K562 (cell line): ENCODE data around the gene DDHD1. TPM values are rescaled to one million over a fixed set of nuclear protein-coding genes. Genes with fewer than 3 reads are reported as not detected.
A peak's percentile ranks its signal among the peaks of the same experiment; 100 is the strongest.

Experiments
- CGGBP1 ChIP-seq: fragments of 250-450 bp; sonication (Bioruptor Pico); IDR thresholded peaks from 2 replicates; pipeline ENCODE4 v1.9.0; 2021; ENCODE audit warnings: mild to moderate bottlenecking
- CREB1 ChIP-seq, 2 experiments: sonication (generic) in 1 of 2; formaldehyde crosslinking in 1 of 2; IDR thresholded peaks; 2 replicates each; pipeline versions ENCODE4 v1.6.1 to v1.8.0; 2012 to 2022; ENCODE audit warnings: inconsistent platforms in 1 of 2, mild to moderate bottlenecking in 1 of 2, missing genetic modification reagents in 1 of 2, moderate library complexity in 1 of 2
- GATA2 ChIP-seq: sonication (generic); formaldehyde crosslinking; IDR thresholded peaks from 2 replicates; pipeline ENCODE4 v1.4.0; 2020; ENCODE audit warnings: mild to moderate bottlenecking, missing genetic modification reagents
- HDAC2 ChIP-seq: fragments of 450-650 bp; IDR thresholded peaks from 2 replicates; pipeline ENCODE4 v1.6.1; 2016; ENCODE audit warnings: mild to moderate bottlenecking
- MAFG ChIP-seq: fragments of 450-650 bp; conservative IDR thresholded peaks from 2 replicates; pipeline ENCODE4 v1.6.1; 2016; ENCODE audit warnings: missing genetic modification characterization, missing compliant biosample characterization
- MCM5 ChIP-seq: fragments of 450-650 bp; IDR thresholded peaks from 2 replicates; pipeline ENCODE4 v1.6.1; 2016; ENCODE audit warnings: low read depth
- NCOA4 ChIP-seq: fragments of 450-650 bp; IDR thresholded peaks from 2 replicates; pipeline ENCODE4 v1.6.1; 2018; ENCODE audit warnings: mild to moderate bottlenecking; ENCODE audit not compliant: partially characterized antibody
- PKNOX1 ChIP-seq: fragments of 450-650 bp; IDR thresholded peaks from 2 replicates; pipeline ENCODE4 v1.6.1; 2016
- POLR2H ChIP-seq: IDR thresholded peaks from 2 replicates; pipeline ENCODE4 v1.6.1; 2016; ENCODE audit warnings: missing genetic modification characterization, low read depth, mild to moderate bottlenecking, control low read depth, missing compliant biosample characterization, moderate library complexity
- PYGO2 ChIP-seq: fragments of 450-650 bp; IDR thresholded peaks from 2 replicates; pipeline ENCODE4 v1.6.1; 2016; ENCODE audit warnings: mild to moderate bottlenecking, missing genetic modification characterization, moderate library complexity, missing compliant biosample characterization
- TOE1 ChIP-seq, 2 experiments: fragments of 450-650 bp in 1 of 2; sonication (generic) in 1 of 2; formaldehyde crosslinking in 1 of 2; IDR thresholded peaks; 2 replicates each; pipeline versions ENCODE4 v1.7.1 to v1.8.0; 2016 to 2022; ENCODE audit warnings: borderline replicate concordance in 2 of 2, mild to moderate bottlenecking in 2 of 2, antibody characterized with exemption in 1 of 2, inconsistent platforms in 1 of 2, low read depth in 1 of 2, missing genetic modification reagents in 1 of 2, moderate library complexity in 1 of 2
- XRCC5 ChIP-seq: fragments of 200-400 bp; formaldehyde crosslinking; IDR thresholded peaks from 2 replicates; pipeline ENCODE4 v1.6.1; 2017; ENCODE audit warnings: low read depth, mild to moderate bottlenecking, low read length
- ZNF511 ChIP-seq: sonication (generic); formaldehyde crosslinking; IDR thresholded peaks from 2 replicates; pipeline ENCODE4 v1.8.0; 2022; ENCODE audit warnings: mild to moderate bottlenecking, missing genetic modification reagents
- polyA plus RNA-seq, 8 experiments: library from polyadenylated mRNA; depleted of rRNA in 4 of 8; stranded (reverse) in 5 of 8; unstranded in 3 of 8; fragments of >200 nt; fragmentation: Nextera tagmentation in 2 of 8; fragmentation: Illumina TruSeq in 1 of 8; extraction: Ambion mirVana in 2 of 8; extraction: Trizol in 1 of 8; gene quantifications; 2 replicates each; pipeline versions ENCODE4 v1.2.1 to v1.2.3, GENCODE V29; 2011 to 2014; ENCODE audit warnings: inconsistent platforms in 1 of 8, missing spikeins in 1 of 8
- total RNA-seq, 7 experiments: library from RNA; depleted of rRNA in 6 of 7; stranded (reverse); fragments of >200 nt in 6 of 7; fragmentation: Illumina TruSeq in 2 of 7; extraction: Trizol in 2 of 7; gene quantifications; 2 replicates each; pipeline versions ENCODE4 v1.2.1 to v1.2.3, GENCODE V29; 2011 to 2021; ENCODE audit warnings: low replicate concordance in 1 of 7
- TF ChIP-seq, protein P1 (sequence below), 2 experiments: fragments of 150-350 bp in 1 of 2; IDR thresholded peaks; 2 replicates each; pipeline ENCODE4 v1.6.1; 2012 to 2016; ENCODE audit warnings: low read depth in 2 of 2, low read length in 2 of 2, mild to moderate bottlenecking in 1 of 2, moderate library complexity in 1 of 2
- TF ChIP-seq, protein P2 (sequence below): fragments of 250-450 bp; sonication (Bioruptor Pico); IDR thresholded peaks from 2 replicates; pipeline ENCODE4 v1.4.0; 2020; ENCODE audit warnings: mild to moderate bottlenecking, moderate library complexity

The DDHD1 gene
- total and polyA plus RNA-seq, 9 of the 15 experiments (the other 6 are each of a cell fraction or from before 2014, with no cell fraction given), result 1.2 to 12.3 (median 5.0) TPM

DNA sequence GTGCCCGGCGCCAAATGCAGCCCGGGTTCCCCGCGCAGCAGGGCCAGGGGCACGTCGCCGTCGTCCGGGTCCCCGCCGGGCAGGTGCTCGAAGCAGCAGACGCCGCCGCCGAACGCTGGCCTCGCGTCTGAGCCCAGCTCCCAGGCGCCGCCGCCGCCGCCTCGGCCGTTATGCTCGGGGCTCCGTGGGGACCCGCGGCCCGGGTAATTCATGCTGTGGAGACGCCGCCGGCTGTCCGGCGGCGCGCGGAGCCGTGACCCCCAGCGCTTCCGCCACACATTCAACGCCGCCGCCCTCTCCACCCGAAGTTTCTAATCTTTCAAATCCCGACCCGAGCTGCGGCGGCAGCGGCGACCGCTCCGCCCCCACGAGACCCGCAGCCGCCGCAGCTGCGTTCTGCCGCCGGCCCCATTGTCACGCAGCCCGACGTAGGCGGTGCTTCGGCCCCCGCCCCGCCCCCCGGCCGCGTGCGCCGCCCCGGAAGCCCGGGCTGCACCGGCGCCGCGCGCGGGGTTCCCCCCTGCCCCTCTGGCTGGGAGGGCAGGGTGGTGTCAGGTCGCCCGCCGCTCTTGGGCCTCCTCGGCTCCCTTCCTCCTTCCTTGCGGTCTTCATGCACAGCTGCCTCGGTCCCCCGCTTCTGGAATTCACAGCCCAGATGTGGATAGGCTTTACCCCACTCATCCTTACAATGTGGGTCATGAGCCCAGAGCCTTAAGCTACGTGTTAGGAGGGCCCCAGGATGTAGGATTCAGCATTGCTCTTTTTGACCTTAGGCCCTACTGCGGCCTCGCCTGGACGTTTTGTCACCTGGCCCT lies at the start of gene DDHD1 (continued):
- TF ChIP-seq TOE1 (IDR thresholded peaks at IDR 0.05; ENCODE audit: borderline replicate concordance) (no peak), TOE1 (CRISPR knock-in tag; IDR thresholded peaks at IDR 0.05; ENCODE audit: borderline replicate concordance, low read depth) (no peak), MAFG (tag) (no peak), PYGO2 (tag) (no peak), CREB1 (IDR thresholded peaks at IDR 0.05) (peak; percentile 36; the same call in 1 of the 2 replicates), CREB1 (CRISPR knock-in tag; IDR thresholded peaks at IDR 0.05) (no peak), PKNOX1 (no peak), HDAC2 (no peak), ZNF511 (no peak), MCM5 (no peak), GATA2 (CRISPR knock-in tag) (no peak), POLR2H (peak; percentile 48; the same call in 1 of the 2 replicates), CGGBP1 (CRISPR knock-in tag) (0 out of 2 replicates have a peak, but pooled peaks have one; percentile 50), NCOA4 (no peak), XRCC5 (no peak)
- TF ChIP-seq, protein P1, sequence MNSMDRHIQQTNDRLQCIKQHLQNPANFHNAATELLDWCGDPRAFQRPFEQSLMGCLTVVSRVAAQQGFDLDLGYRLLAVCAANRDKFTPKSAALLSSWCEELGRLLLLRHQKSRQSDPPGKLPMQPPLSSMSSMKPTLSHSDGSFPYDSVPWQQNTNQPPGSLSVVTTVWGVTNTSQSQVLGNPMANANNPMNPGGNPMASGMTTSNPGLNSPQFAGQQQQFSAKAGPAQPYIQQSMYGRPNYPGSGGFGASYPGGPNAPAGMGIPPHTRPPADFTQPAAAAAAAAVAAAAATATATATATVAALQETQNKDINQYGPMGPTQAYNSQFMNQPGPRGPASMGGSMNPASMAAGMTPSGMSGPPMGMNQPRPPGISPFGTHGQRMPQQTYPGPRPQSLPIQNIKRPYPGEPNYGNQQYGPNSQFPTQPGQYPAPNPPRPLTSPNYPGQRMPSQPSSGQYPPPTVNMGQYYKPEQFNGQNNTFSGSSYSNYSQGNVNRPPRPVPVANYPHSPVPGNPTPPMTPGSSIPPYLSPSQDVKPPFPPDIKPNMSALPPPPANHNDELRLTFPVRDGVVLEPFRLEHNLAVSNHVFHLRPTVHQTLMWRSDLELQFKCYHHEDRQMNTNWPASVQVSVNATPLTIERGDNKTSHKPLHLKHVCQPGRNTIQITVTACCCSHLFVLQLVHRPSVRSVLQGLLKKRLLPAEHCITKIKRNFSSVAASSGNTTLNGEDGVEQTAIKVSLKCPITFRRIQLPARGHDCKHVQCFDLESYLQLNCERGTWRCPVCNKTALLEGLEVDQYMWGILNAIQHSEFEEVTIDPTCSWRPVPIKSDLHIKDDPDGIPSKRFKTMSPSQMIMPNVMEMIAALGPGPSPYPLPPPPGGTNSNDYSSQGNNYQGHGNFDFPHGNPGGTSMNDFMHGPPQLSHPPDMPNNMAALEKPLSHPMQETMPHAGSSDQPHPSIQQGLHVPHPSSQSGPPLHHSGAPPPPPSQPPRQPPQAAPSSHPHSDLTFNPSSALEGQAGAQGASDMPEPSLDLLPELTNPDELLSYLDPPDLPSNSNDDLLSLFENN (IDR thresholded peaks at IDR 0.05; ENCODE audit: low read depth in 2 of 2, low read length in 2 of 2), result no peak
- TF ChIP-seq, protein P2, sequence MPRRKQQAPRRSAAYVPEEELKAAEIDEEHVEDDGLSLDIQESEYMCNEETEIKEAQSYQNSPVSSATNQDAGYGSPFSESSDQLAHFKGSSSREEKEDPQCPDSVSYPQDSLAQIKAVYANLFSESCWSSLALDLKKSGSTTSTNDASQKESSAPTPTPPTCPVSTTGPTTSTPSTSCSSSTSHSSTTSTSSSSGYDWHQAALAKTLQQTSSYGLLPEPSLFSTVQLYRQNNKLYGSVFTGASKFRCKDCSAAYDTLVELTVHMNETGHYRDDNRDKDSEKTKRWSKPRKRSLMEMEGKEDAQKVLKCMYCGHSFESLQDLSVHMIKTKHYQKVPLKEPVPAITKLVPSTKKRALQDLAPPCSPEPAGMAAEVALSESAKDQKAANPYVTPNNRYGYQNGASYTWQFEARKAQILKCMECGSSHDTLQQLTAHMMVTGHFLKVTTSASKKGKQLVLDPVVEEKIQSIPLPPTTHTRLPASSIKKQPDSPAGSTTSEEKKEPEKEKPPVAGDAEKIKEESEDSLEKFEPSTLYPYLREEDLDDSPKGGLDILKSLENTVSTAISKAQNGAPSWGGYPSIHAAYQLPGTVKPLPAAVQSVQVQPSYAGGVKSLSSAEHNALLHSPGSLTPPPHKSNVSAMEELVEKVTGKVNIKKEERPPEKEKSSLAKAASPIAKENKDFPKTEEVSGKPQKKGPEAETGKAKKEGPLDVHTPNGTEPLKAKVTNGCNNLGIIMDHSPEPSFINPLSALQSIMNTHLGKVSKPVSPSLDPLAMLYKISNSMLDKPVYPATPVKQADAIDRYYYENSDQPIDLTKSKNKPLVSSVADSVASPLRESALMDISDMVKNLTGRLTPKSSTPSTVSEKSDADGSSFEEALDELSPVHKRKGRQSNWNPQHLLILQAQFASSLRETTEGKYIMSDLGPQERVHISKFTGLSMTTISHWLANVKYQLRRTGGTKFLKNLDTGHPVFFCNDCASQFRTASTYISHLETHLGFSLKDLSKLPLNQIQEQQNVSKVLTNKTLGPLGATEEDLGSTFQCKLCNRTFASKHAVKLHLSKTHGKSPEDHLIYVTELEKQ, result no peak
